ENCODE results near the gene RTP5. TPM values are rescaled to one million over a fixed set of nuclear protein-coding genes. Genes with fewer than 3 reads are reported as not detected.

RTP5 gene
- total RNA-seq, 2 donors from 2014 or later, result 0.12 TPM; not detected in 1

Other genes starting within 250 kb of the RTP5 start
- gene THAP4, start 232.6 kb upstream of the RTP5 start, total RNA-seq, result 10 to 100 TPM; 73.3 to 74.4 TPM
- 10 to 100 TPM; 43.0 to 49.4 TPM for gene ATG4B, start 232.0 kb upstream of the RTP5 start, total RNA-seq
- gene DTYMK, start 182.9 kb upstream of the RTP5 start, total RNA-seq, result 10 to 100 TPM in 1 of 2 donors, 1 to 10 TPM in 1; 9.8 to 14.3 TPM
- gene ING5, start 167.7 kb upstream of the RTP5 start, total RNA-seq, result 10 to 100 TPM; 17.4 to 20.1 TPM
- 10 to 100 TPM; 14.6 to 16.9 TPM for gene D2HGDH, start 135.1 kb upstream of the RTP5 start, total RNA-seq
- gene GAL3ST2, start 92.9 kb upstream of the RTP5 start, total RNA-seq, result under 1 TPM in 1 of 2 donors, not detected in 1; 0.44 TPM
- gene NEU4, start 60.5 kb upstream of the RTP5 start, total RNA-seq, result under 1 TPM; 0.16 to 0.38 TPM
- 1 to 10 TPM; 1.2 to 1.5 TPM for gene PDCD1, start 10.8 kb upstream of the RTP5 start, total RNA-seq

Measured in left cardiac atrium (tissue), 2 donors.